Breast epithelium (tissue), 3 donors: ENCODE results near the gene WEE1.

Experiments
- CTCF ChIP-seq, 3 donors: fragments of 450-650 bp; IDR thresholded peaks; one replicate each; pipeline ENCODE4 v1.5.1; 2016 to 2017; ENCODE audit warnings: antibody characterized with exemption in 3 of 3, mild to moderate bottlenecking in 3 of 3, moderate library complexity in 3 of 3
- POLR2A ChIP-seq: fragments of 450-650 bp; IDR thresholded peaks from one replicate; pipeline ENCODE4 v1.6.1; 2016; ENCODE audit warnings: antibody characterized with exemption, mild to moderate bottlenecking, moderate library complexity
- POLR2AphosphoS5 ChIP-seq, 3 donors: sonication (generic); formaldehyde crosslinking; IDR thresholded peaks; one replicate each; pipeline ENCODE4 v1.6.1; 2017; ENCODE audit warnings: antibody characterized with exemption in 3 of 3

- TF ChIP-seq CTCF (IDR thresholded peaks at IDR 0.05) (no peak), POLR2A (no peak), POLR2AphosphoS5 (IDR thresholded peaks at IDR 0.05) (no peak)
Measured at GRCh38 chr11:9615031-9615451, 41.6 kb downstream of the WEE1 start.
